ENCODE data around the gene SULT1C2.

SULT1C2 gene

GRCh38 chr2:108305901-108306300 is 17.2 kb downstream of the SULT1C2 start:
- no peak overlapping the region for H3K4me2 ChIP-seq (ENCODE audit: low read length)
- H3K27me3 ChIP-seq (ENCODE audit: control insufficient read depth, low read length): no peaks in the 10 kb centered on the region; the same call in 1 of the 2 replicates
- H3K4me1 ChIP-seq (ENCODE audit: control insufficient read depth, low read length): no peaks in the 10 kb centered on the region

GRCh38 chr2:108309903-108310302 is 21.2 kb downstream of the SULT1C2 start:
- Histone ChIP-seq H3K9me3 (ENCODE audit: control insufficient read depth, insufficient read depth, low read length) (no peaks in the 10 kb centered on the region), H3K27me3 (ENCODE audit: control insufficient read depth, low read length) (no peaks in the 10 kb centered on the region; the same call in 1 of the 2 replicates), H3K4me2 (ENCODE audit: low read length) (no peak overlapping the region), H3K4me1 (ENCODE audit: control insufficient read depth, low read length) (no peaks in the 10 kb centered on the region), H3K9me2 (replicated peaks; ENCODE audit: control insufficient read depth, low read length) (no peaks in the 10 kb centered on the region), H3K27ac (ENCODE audit: low read depth, low read length) (no peak overlapping the region), H3K4me3 (ENCODE audit: low read length) (no peak overlapping the region), H3F3A (ENCODE audit: control insufficient read depth, insufficient read depth) (no peaks in the 10 kb centered on the region), H3K36me3 (ENCODE audit: control insufficient read depth, low read length) (no peaks in the 10 kb centered on the region), H3K79me2 (ENCODE audit: control insufficient read depth, low read length) (no peaks in the 10 kb centered on the region), H4K20me1 (ENCODE audit: control insufficient read depth, insufficient read depth, low read depth, low read length) (no peaks in the 10 kb centered on the region)
- TF ChIP-seq EZH2phosphoT487 (IDR thresholded peaks at IDR 0.05; ENCODE audit: borderline replicate concordance, low read length): no peak
- TF ChIP-seq CTCF (IDR thresholded peaks at IDR 0.05; ENCODE audit: low read depth, low read length, poor library complexity, severe bottlenecking): no peak

More at GRCh38 chr2:108305901-108306300, 17.2 kb downstream of the SULT1C2 start:
- Histone ChIP-seq H3F3A (ENCODE audit: control insufficient read depth, insufficient read depth) (no peaks in the 10 kb centered on the region), H3K9me3 (ENCODE audit: control insufficient read depth, insufficient read depth, low read length) (no peaks in the 10 kb centered on the region), H3K36me3 (ENCODE audit: control insufficient read depth, low read length) (no peaks in the 10 kb centered on the region), H3K4me3 (ENCODE audit: low read length) (no peak overlapping the region), H3K79me2 (ENCODE audit: control insufficient read depth, low read length) (no peaks in the 10 kb centered on the region), H4K20me1 (ENCODE audit: control insufficient read depth, insufficient read depth, low read depth, low read length) (no peaks in the 10 kb centered on the region), H3K27ac (ENCODE audit: low read depth, low read length) (no peak overlapping the region), H3K9me2 (replicated peaks; ENCODE audit: control insufficient read depth, low read length) (no peaks in the 10 kb centered on the region)
- TF ChIP-seq CTCF (IDR thresholded peaks at IDR 0.05; ENCODE audit: low read depth, low read length, poor library complexity, severe bottlenecking) (no peak), EZH2phosphoT487 (IDR thresholded peaks at IDR 0.05; ENCODE audit: borderline replicate concordance, low read length) (no peak)

- H3K79me2 ChIP-seq (ENCODE audit: control insufficient read depth, low read length): no peaks in the 10 kb centered on the region
- no peak overlapping the region for H3K4me3 ChIP-seq (ENCODE audit: low read length)
- no peaks in the 10 kb centered on the region for H3K9me2 ChIP-seq (replicated peaks; ENCODE audit: control insufficient read depth, low read length)
- H4K20me1 ChIP-seq (ENCODE audit: control insufficient read depth, insufficient read depth, low read depth, low read length): no peaks in the 10 kb centered on the region
- H3K27ac ChIP-seq (ENCODE audit: low read depth, low read length): no peak overlapping the region
- H3K4me2 ChIP-seq (ENCODE audit: low read length): no peak overlapping the region
- no peaks in the 10 kb centered on the region for H3K27me3 ChIP-seq (ENCODE audit: control insufficient read depth, low read length)
- no peaks in the 10 kb centered on the region for H3F3A ChIP-seq (ENCODE audit: control insufficient read depth, insufficient read depth)
- H3K9me3 ChIP-seq (ENCODE audit: control insufficient read depth, insufficient read depth, low read length): no peaks in the 10 kb centered on the region
- no peaks in the 10 kb centered on the region for H3K36me3 ChIP-seq (ENCODE audit: control insufficient read depth, low read length)
- H3K4me1 ChIP-seq (ENCODE audit: control insufficient read depth, low read length): no peaks in the 10 kb centered on the region
- TF ChIP-seq EZH2phosphoT487 (IDR thresholded peaks at IDR 0.05; ENCODE audit: borderline replicate concordance, low read length) (no peak), CTCF (IDR thresholded peaks at IDR 0.05; ENCODE audit: low read depth, low read length, poor library complexity, severe bottlenecking) (no peak)
Measured at GRCh38 chr2:108314586-108315296, 26.0 kb downstream of the SULT1C2 start.
